Lung (tissue), 12 donors: ENCODE measurements around the gene ACSF3. TPM values are rescaled to one million over a fixed set of nuclear protein-coding genes. Genes with fewer than 3 reads are reported as not detected.

Experiments used
- ATAC-seq: fragments of 200-7000 bp; cut with Tn5 transposase; one replicate; pipeline ENCODE4 v1.9.1; 2020; ENCODE audit warnings: moderate number of reproducible peaks; ENCODE audit not compliant: insufficient read depth, low FRiP score
- DNase-seq, 3 donors: peaks; one replicate each; pipeline ENCODE4 v3.0.0-alpha.2; 2013 to 2017
- H3K27ac ChIP-seq, 2 donors: one replicate each; pipeline ENCODE4 v1.5.1; 2013; ENCODE audit warnings: mild to moderate bottlenecking in 2 of 2, moderate library complexity in 2 of 2, control low read depth in 1 of 2, inconsistent platforms in 1 of 2, low read depth in 1 of 2, low read length in 1 of 2
- H3K27me3 ChIP-seq, 3 donors: one replicate each; pipeline ENCODE4 v1.5.1; 2013; ENCODE audit warnings: low read length in 2 of 3; ENCODE audit not compliant: control insufficient read depth in 3 of 3, insufficient read depth in 3 of 3
- H3K36me3 ChIP-seq, 4 donors: one replicate each; pipeline ENCODE4 v1.5.1; 2013; ENCODE audit warnings: low read length in 4 of 4, mild to moderate bottlenecking in 1 of 4, moderate library complexity in 1 of 4; ENCODE audit not compliant: control insufficient read depth in 4 of 4, insufficient read depth in 4 of 4
- H3K4me1 ChIP-seq, 5 donors: one replicate each; pipeline ENCODE4 v1.5.1; 2013; ENCODE audit warnings: low read length in 5 of 5, mild to moderate bottlenecking in 2 of 5, moderate library complexity in 1 of 5; ENCODE audit not compliant: control insufficient read depth in 5 of 5, insufficient read depth in 5 of 5
- H3K4me3 ChIP-seq: one replicate; pipeline ENCODE4 v1.5.1; 2013; ENCODE audit warnings: mild to moderate bottlenecking, control low read depth, moderate library complexity
- H3K9ac ChIP-seq, 2 donors: one replicate each; pipeline ENCODE4 v1.5.1; 2013; ENCODE audit warnings: low read length in 2 of 2, control low read depth in 1 of 2; ENCODE audit not compliant: insufficient read depth in 1 of 2
- H3K9me3 ChIP-seq, 4 donors: one replicate each; pipeline ENCODE4 v1.5.1; 2013; ENCODE audit warnings: low read length in 3 of 4, mild to moderate bottlenecking in 1 of 4, moderate library complexity in 1 of 4; ENCODE audit not compliant: control insufficient read depth in 4 of 4, insufficient read depth in 3 of 4
- WGBS, 2 donors: extraction: QIAGEN DNeasy Blood & Tissue Kit; methylation state at CpG; one replicate each; pipeline ENCODE4 v1.1.7; 2013; 5-methylcytosine and 5-hydroxymethylcytosine counted together
- polyA plus RNA-seq, 2 donors: library from polyadenylated mRNA; stranded (reverse); fragments of 200-250 nt; gene quantifications; one replicate each; pipeline ENCODE4 v1.2.1, GENCODE V29; 2013
- total RNA-seq, 2 donors: library from RNA; depleted of rRNA in 1 of 2; stranded (reverse); fragments of >200 nt in 1 of 2; gene quantifications; one replicate each; pipeline ENCODE4 v1.2.1, GENCODE V29; 2014 to 2021
- TF ChIP-seq, protein P1 (sequence below): IDR thresholded peaks from 2 replicates; pipeline ENCODE4 v1.5.1; 2012; ENCODE audit warnings: mild to moderate bottlenecking; ENCODE audit errors: control extremely low read depth, extremely low read depth
- donor health status: control.
- donor health status: control.
- donor health status: Bipolar disorder and iron deficiency.
- donor health status: healthy.
- donor health status: DM: yes; HTN: yes; CAD: no.

Gene ACSF3
- total and polyA plus RNA-seq, 4 donors = 17.4 to 33.6 (median 31.2) TPM

DNA sequence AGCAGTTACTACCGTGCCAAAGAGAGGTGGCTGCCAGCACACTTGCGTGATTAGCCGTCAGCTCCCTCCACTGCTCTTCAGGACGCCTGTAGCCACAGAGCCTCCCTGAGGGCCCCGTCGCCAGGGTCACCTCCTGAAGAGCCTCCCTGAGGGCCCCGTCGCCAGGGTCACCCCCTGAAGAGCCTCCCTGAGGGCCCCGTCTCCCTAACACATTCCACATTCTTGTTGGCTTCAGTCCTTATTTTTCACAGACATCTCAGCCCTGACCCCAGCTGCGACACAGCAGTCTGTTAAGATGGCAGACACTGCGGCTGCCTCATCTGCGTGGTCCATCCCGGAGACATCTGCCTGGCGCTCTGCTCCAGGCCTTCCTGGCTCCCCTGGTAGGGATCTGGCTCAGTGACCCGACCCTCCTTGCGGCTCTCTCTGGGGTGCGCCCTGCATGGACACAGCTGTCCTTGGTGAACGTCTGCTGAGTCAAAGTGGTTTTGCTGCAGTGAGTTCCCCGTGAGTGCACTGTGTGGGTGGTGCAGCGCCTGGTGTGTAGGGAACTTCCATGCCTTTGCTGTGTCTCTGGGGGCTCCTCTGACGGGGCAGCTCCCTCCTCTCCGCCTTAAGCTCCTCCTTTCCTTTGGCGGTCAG is 11.4 kb downstream of the ACSF3 start:
- DNase-seq = peak in 2 of 3 donors; percentile 8 to 29
- Histone ChIP-seq H3K9me3 (peaks cover 0 to 2% (median 0%) of the 10 kb centered on the region in 4 donors), H3K4me1 (no peaks in the 10 kb centered on the region), H3K27me3 (no peaks in the 10 kb centered on the region), H3K4me3 (no peak overlapping the region), H3K36me3 (peaks cover 6 to 63% (median 22%) of the 10 kb centered on the region in 4 donors), H3K9ac (no peak overlapping the region), H3K27ac (no peak overlapping the region)
- 83 to 85% methylated on average over 23 of the region's 23 CpGs for WGBS, 2 donors
- TF ChIP-seq, protein P1, sequence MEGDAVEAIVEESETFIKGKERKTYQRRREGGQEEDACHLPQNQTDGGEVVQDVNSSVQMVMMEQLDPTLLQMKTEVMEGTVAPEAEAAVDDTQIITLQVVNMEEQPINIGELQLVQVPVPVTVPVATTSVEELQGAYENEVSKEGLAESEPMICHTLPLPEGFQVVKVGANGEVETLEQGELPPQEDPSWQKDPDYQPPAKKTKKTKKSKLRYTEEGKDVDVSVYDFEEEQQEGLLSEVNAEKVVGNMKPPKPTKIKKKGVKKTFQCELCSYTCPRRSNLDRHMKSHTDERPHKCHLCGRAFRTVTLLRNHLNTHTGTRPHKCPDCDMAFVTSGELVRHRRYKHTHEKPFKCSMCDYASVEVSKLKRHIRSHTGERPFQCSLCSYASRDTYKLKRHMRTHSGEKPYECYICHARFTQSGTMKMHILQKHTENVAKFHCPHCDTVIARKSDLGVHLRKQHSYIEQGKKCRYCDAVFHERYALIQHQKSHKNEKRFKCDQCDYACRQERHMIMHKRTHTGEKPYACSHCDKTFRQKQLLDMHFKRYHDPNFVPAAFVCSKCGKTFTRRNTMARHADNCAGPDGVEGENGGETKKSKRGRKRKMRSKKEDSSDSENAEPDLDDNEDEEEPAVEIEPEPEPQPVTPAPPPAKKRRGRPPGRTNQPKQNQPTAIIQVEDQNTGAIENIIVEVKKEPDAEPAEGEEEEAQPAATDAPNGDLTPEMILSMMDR = no peak
- ATAC-seq = no peak

DNA sequence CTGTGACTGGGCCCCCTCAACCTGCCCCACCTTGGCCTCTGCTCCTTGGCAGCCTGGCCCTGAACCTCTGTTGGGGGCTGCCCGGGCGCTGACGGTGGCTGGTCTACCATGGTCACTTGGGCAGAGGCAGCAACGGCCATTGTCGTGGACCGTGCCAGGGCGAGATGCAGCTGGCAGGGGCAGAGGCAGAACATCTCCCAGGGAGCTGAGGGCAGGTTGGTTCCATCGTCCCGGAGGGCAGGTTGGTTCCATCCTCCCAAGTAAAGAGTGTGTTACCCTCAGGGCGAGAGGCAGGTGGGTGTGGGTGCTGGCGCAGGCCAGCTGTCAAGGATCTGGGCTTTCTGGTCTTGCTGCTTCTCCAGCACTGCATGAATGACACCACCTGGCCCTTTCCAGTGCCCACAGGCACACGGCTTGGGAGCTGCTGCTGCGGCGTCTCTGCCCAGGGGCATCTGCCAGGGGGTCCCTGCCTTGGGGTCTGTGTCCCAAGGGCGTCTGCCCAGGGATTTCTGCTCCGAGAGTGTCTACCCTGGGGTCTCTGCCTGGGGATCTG is 12.0 kb downstream of the ACSF3 start:
- H3K4me1 ChIP-seq = no peaks in the 10 kb centered on the region
- DNase-seq = no peak
- 94 to 95% methylated on average over 16 of the region's 16 CpGs for WGBS, 2 donors

DNA sequence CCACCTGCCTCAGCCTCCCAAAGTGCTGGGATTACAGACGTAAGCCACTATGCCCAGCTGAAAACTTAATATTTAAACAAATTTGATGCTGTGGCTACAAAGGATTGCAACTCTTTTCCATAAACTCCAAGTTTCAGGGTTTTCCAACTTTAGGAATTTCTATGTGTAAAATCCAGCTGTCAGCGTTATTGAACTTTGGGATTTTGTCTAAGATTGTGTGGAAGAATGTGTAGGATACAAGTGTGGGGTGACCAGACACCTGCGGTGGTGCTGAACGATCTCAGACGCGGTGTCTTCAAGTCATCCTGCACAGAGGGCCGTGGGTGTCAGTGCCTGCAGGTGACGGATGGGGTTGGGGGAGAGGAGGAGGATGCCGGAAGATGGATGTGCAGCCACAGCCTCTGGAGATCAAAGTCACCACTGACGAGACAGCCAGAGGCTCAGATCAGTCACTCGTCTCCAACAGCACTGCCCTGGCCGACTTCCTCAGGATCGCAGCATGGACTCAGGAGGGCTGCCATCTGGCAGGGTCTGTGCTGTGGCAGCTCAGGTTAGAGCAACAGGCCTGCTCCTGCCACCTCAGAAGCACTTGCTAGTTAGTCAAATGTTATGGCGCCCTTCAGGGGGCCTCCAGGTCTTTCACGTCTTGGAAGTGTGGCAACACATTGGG is 13.0 kb downstream of the ACSF3 start:
- Histone ChIP-seq H3K9ac (no peak overlapping the region), H3K4me3 (no peak overlapping the region), H3K36me3 (peaks cover 6 to 57% (median 23%) of the 10 kb centered on the region in 4 donors), H3K27me3 (no peaks in the 10 kb centered on the region), H3K27ac (no peak overlapping the region), H3K4me1 (no peaks in the 10 kb centered on the region), H3K9me3 (peaks cover 0 to 2% (median 0%) of the 10 kb centered on the region in 4 donors)
- DNase-seq (no peak), ATAC-seq (no peak)
- WGBS, 2 donors = 83 to 85% methylated on average over 14 to 15 of the region's 15 CpGs
- TF ChIP-seq, protein P1 = no peak

More for the DNA sequence above, 12.0 kb downstream of the ACSF3 start:
- Histone ChIP-seq H3K27me3 (no peaks in the 10 kb centered on the region), H3K36me3 (peaks cover 6 to 62% (median 22%) of the 10 kb centered on the region in 4 donors), H3K9ac (no peak overlapping the region), H3K9me3 (peaks cover 0 to 2% (median 0%) of the 10 kb centered on the region in 4 donors), H3K4me3 (no peak overlapping the region), H3K27ac (no peak overlapping the region)
- TF ChIP-seq, protein P1 = no peak
- no peak for ATAC-seq
